Measurements from ENCODE around the gene HOXB3.

DNA sequence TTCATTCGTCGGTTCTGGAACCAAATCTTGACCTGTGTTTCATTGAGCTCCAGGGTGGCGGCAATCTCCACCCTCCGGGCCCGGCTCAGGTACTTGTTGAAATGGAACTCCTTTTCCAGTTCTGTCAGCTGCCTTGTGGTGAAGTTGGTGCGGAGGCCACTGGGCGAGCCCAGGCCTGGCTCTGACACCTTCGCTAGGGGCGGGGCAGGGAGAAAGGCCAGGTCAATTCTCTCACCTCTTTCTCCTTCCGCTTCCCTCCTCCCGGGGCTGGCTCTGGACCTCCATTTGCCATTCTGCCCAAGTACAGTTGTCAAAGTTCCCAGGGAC is 60.4 kb downstream of the HOXB3 start:
- TF ChIP-seq ZNF8 (CRISPR knock-in tag; IDR thresholded peaks at IDR 0.05) (no peak), ZFP30 (CRISPR knock-in tag; IDR thresholded peaks at IDR 0.05) (no peak), GLIS3 (CRISPR knock-in tag; IDR thresholded peaks at IDR 0.05) (no peak), CREB5 (CRISPR knock-in tag; IDR thresholded peaks at IDR 0.05; ENCODE audit: low read depth) (no peak)

All from SK-N-SH treated with all-trans-retinoic acid at 6 μM for 48 hours (cell line).